ENCODE data around the gene ANG.
"Not testable (repeated sequence)": the region's sequence is repeated elsewhere in the genome, so short reads cannot be mapped to it uniquely, and the experiment has no call there.

ANG gene

DNA sequence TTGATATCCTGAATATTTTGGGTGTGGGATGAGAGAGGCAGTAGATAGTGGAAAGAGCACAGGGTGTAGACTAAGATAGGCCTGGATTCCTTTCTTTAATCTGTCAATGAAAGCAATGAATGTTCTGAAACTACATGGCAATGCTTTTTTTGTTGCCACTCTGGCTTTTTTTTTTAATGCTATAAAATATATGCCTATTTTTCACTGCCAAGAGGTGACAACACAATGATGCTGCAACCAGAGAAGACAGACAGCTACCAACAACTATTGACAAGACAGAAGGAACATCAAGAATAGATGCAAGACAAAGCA, 9.4 kb downstream of the ANG start:
- no peak for DNase-seq (ENCODE audit: low read depth)
- TF ChIP-seq, protein P1, sequence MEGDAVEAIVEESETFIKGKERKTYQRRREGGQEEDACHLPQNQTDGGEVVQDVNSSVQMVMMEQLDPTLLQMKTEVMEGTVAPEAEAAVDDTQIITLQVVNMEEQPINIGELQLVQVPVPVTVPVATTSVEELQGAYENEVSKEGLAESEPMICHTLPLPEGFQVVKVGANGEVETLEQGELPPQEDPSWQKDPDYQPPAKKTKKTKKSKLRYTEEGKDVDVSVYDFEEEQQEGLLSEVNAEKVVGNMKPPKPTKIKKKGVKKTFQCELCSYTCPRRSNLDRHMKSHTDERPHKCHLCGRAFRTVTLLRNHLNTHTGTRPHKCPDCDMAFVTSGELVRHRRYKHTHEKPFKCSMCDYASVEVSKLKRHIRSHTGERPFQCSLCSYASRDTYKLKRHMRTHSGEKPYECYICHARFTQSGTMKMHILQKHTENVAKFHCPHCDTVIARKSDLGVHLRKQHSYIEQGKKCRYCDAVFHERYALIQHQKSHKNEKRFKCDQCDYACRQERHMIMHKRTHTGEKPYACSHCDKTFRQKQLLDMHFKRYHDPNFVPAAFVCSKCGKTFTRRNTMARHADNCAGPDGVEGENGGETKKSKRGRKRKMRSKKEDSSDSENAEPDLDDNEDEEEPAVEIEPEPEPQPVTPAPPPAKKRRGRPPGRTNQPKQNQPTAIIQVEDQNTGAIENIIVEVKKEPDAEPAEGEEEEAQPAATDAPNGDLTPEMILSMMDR (IDR thresholded peaks at IDR 0.05; ENCODE audit: low read depth, low read length, missing control alignments) = no peak

DNA sequence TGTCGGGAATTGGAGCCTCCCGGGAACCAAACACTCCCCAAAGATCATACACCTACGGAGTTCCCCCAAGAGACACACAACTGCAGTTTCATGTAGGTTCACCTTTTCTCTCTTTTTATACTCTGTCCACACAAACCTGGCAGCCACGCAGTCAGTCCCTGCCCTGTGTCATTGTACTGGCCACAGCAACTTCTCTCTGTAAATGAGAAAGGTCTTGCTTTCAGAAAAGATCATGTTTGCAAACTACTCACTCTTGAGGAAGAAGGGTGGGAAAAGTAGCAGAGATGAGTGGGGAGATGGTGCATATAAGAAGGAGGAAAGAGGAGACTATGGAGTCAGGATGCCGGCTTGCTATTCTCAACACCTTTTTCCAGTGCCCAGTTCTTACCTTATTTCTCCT, 10.4 kb downstream of the ANG start:
- TF ChIP-seq, protein P1 (IDR thresholded peaks at IDR 0.05; ENCODE audit: low read depth, low read length, missing control alignments) = no peak
- no peak for DNase-seq (ENCODE audit: low read depth)
- no peak overlapping the region for H3K4me3 ChIP-seq (ENCODE audit: low read depth, low read length)

More for the DNA sequence above, 9.4 kb downstream of the ANG start:
- no peak overlapping the region for H3K4me3 ChIP-seq (ENCODE audit: low read depth, low read length)

DNA sequence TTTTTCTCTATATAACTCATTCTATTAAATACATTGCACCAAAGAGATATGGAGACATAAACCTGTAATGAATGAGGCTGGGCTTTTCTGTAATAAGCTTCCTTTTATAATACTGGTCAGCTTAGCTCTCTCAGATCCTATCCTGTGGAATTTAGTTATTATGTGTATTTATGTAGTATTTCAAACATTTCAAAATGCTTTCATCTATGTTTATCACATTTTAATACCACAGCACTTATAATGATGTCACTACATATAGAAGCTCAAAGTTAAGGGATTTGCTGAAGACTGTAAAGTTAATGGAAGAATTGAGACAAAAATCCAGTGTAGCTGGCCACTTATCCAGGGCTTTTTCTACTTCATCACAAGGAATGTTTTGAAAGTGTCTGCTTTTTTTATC, 11.4 kb downstream of the ANG start:
- H3K4me3 ChIP-seq (ENCODE audit: low read depth, low read length) = no peak overlapping the region
- TF ChIP-seq, protein P1 (IDR thresholded peaks at IDR 0.05; ENCODE audit: low read depth, low read length, missing control alignments) = no peak

DNA sequence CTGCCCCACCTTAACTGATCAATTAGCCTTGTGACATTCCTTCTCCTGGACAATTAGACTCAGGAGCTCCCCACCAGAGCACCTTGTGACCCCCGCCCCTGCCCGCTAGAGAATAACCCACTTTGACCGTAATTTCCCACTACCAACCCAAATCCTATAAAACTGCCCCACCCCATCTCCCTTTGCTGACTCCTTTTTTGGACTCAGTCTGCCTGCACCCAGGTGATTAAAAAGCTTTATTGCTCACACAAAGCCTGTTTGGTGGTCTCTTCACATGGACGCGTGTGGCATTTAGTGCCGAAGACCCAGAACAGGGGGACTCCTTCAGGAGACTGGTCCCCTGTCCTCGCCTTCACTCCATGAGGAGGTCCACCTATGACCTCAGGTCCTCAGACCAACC, 12.4 kb downstream of the ANG start:
- not testable (repeated sequence) for DNase-seq (ENCODE audit: low read depth); H3K4me3 ChIP-seq (ENCODE audit: low read depth, low read length)

More for the DNA sequence above, 11.4 kb downstream of the ANG start:
- no peak for DNase-seq (ENCODE audit: low read depth)

DNA sequence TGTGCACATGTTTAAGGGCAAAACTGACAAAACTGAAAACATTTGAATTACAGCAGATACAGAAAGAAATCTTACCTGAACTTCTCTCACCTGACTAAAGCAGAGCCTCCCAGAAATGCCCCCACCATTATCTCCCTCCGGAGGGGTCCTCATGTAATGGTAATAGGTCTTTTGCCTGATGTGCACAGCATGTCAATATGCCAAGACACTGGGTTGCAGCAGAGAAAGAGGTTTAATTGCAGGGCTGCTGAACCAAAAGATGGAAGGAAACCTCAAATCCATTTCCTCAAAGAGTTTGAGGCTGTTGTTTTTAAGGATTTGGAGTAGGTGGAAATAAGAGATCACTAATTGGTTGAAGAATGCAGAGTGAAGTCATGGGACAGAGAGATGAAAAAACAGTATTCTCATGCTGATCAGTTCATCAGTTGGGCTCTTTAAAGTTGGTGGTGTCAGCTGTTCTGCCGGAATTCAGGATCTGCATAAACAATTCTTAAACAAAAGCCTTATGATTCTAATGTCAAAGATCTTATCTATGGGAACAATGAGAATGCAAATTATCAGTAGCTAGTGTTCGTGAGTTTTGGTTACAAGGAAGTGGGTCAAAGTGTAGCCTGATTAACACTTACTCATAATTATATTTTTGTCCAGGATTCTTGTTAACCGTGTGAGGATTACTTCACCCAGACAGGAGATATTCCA, 18.2 kb downstream of the ANG start:
- H3K4me3 ChIP-seq (ENCODE audit: low read depth, low read length) = no peak overlapping the region
- DNase-seq (ENCODE audit: low read depth) = no peak

DNA sequence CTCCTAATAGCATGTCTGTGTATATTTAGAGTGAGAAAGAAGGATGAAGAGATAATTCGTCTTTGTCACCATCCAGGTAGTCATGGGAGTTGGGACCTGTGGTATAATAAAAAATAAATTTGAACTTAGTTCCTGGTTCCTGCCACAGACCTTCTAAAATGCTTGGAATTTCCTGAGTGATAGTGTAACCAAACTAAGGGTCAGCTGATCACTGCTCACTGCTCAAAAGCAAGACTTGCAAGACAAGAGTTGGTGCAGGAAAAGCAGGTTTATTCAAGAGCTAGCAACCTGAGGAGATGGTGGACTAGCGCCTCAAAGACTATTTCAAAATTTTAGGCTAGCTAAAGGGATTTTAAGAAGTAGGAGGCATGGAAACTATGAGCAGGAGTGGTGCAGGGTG, 19.1 kb downstream of the ANG start:
- TF ChIP-seq, protein P1 (IDR thresholded peaks at IDR 0.05; ENCODE audit: low read depth, low read length, missing control alignments) = no peak
- no peak for DNase-seq (ENCODE audit: low read depth)
- H3K4me3 ChIP-seq (ENCODE audit: low read depth, low read length) = no peak overlapping the region

More for the DNA sequence above, 18.2 kb downstream of the ANG start:
- TF ChIP-seq, protein P1 (IDR thresholded peaks at IDR 0.05; ENCODE audit: low read depth, low read length, missing control alignments) = no peak

DNA sequence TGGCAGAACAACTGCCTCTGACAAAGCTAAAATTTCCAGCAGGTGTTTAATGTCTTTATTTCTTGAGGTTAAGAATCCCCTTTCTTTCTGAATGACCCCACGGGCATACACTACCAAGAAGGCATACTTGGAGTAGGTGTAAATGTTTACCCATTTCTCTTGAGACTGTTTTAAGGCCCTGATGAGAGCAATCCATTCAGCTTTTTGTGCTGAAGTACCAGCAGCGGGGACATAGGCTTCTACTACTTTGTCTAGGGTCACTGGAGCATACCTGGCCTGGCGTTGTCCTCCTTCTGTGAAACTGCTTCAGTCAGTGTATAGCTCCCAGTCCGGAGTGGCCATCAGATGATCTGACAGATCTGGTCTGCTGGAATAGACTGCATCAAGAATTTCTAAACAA, 22.7 kb downstream of the ANG start:
- TF ChIP-seq, protein P1 (IDR thresholded peaks at IDR 0.05; ENCODE audit: low read depth, low read length, missing control alignments) = no peak
- DNase-seq (ENCODE audit: low read depth) = no peak
- H3K4me3 ChIP-seq (ENCODE audit: low read depth, low read length) = no peak overlapping the region

Data from GM12864 (cell line).